ENCODE measurements around the gene OSCAR. TPM values are rescaled to one million over a fixed set of nuclear protein-coding genes. Genes with fewer than 3 reads are reported as not detected.

Gene OSCAR
- total RNA-seq, 1 donor from 2014 or later = 1.2 TPM

DNA sequence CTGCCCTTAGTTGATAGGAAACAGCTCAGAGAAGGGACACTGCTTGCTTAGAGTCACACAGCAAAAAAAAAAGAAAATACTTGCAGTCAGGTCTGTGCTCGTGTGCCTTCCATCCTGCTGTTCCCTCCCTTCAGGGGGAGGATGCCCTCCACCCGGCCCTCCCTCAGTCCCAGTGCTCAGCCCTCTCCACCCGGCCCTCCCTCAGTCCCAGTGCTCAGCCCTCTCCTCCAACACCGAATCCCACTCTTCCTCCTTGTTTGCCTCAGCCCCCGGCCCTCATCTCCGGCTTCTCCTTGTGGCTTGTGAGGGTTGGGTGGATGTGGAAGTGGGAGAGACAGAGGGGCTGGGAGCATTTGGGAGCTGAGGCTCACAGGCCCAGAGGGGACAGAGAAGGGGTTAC lies 9.0 kb upstream of the OSCAR start:
- intact Hi-C loops (cut with DNase I) = no loop called here
- DNase-seq (ENCODE audit: extremely low spot score in 2 of 2) = no peak
- Histone ChIP-seq H3K4me1 (peaks cover 10% of the 10 kb centered on the region), H3K27me3 (no peaks in the 10 kb centered on the region), H3K27ac (no peak overlapping the region), H3K36me3 (peaks cover 0 to 42% of the 10 kb centered on the region in 2 donors), H3K4me3 (no peak overlapping the region), H3K9me3 (no peaks in the 10 kb centered on the region)
- TF ChIP-seq, protein P1, sequence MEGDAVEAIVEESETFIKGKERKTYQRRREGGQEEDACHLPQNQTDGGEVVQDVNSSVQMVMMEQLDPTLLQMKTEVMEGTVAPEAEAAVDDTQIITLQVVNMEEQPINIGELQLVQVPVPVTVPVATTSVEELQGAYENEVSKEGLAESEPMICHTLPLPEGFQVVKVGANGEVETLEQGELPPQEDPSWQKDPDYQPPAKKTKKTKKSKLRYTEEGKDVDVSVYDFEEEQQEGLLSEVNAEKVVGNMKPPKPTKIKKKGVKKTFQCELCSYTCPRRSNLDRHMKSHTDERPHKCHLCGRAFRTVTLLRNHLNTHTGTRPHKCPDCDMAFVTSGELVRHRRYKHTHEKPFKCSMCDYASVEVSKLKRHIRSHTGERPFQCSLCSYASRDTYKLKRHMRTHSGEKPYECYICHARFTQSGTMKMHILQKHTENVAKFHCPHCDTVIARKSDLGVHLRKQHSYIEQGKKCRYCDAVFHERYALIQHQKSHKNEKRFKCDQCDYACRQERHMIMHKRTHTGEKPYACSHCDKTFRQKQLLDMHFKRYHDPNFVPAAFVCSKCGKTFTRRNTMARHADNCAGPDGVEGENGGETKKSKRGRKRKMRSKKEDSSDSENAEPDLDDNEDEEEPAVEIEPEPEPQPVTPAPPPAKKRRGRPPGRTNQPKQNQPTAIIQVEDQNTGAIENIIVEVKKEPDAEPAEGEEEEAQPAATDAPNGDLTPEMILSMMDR (IDR thresholded peaks at IDR 0.05) = no peak
- TF ChIP-seq POLR2AphosphoS5 (IDR thresholded peaks at IDR 0.05; ENCODE audit: insufficient read depth in 1 of 2, low read depth in 1 of 2) (no peak), POLR2A (IDR thresholded peaks at IDR 0.05) (no peak)

DNA sequence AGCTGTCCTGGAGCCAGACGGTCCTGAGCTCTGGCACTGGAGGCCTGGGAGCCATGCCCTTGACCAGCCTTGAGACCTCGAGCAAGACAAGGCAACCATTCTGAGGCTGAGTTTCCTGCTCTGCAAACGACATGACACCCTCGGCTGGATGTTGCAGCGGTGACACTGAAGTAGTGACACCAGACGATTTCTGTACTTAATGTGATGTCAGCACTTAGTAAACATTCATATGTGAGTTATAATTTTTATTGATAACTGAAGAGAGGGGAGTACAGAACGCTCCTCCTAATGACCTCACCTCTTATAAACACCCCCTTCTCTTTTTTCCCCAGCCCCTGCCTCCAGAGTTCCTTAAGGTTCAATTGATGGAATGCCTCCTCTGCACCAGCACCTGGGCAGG lies 7.9 kb upstream of the OSCAR start:
- H3K4me3 ChIP-seq = no peak overlapping the region
- intact Hi-C loops (cut with DNase I) = no loop called here
- DNase-seq (ENCODE audit: extremely low spot score in 2 of 2) = no peak
- no peak overlapping the region for H3K27ac ChIP-seq
- no peaks in the 10 kb centered on the region for H3K27me3 ChIP-seq
- peaks cover 0 to 42% of the 10 kb centered on the region in 2 donors for H3K36me3 ChIP-seq
- no peaks in the 10 kb centered on the region for H3K9me3 ChIP-seq
- TF ChIP-seq POLR2AphosphoS5 (IDR thresholded peaks at IDR 0.05; ENCODE audit: insufficient read depth in 1 of 2, low read depth in 1 of 2) = no peak
- no peak for TF ChIP-seq POLR2A (IDR thresholded peaks at IDR 0.05)
- TF ChIP-seq, protein P1 (IDR thresholded peaks at IDR 0.05) = no peak
- peaks cover 10% of the 10 kb centered on the region for H3K4me1 ChIP-seq

DNA sequence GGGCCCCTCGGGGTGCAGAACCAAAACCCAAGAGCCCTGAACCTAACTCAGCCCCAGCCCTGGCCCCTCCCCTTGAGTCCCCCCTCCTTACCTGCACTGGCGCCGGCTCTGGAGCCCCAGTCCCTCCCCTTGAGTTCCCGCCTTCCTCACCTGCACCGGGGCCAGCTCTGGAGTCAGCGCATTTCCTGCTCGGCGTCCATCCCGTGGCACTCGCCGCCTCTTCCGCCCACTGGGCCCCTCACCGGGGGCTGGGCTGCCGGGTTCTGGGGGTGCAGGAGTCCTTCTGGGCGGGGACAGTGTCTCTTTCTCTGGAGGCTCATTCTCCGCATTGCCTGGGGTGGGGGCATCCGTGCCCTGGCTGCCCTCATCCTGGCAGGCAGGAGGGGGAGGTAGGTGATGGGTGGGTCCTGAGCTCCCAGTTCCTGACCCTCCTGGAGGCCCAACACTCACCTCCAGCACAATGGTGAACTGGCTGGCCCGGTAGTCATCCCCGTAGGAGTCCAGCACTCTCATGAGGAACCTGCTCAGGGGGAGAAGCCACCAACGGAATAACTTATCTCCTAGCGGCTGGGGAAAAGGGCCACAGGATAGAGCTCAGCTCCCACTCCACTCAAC lies 7.4 kb upstream of the OSCAR start:
- Histone ChIP-seq H3K27ac (no peak overlapping the region), H3K4me1 (peaks cover 15% of the 10 kb centered on the region), H3K36me3 (peaks cover 0 to 42% of the 10 kb centered on the region in 2 donors), H3K9me3 (no peaks in the 10 kb centered on the region), H3K4me3 (no peak overlapping the region), H3K27me3 (no peaks in the 10 kb centered on the region)
- TF ChIP-seq POLR2AphosphoS5 (IDR thresholded peaks at IDR 0.05; ENCODE audit: insufficient read depth in 1 of 2, low read depth in 1 of 2) (no peak), POLR2A (IDR thresholded peaks at IDR 0.05) (no peak)
- TF ChIP-seq, protein P1 (IDR thresholded peaks at IDR 0.05) = no peak
- intact Hi-C loops (cut with DNase I) = no loop called here
- no peak for DNase-seq (ENCODE audit: extremely low spot score in 2 of 2)

DNA sequence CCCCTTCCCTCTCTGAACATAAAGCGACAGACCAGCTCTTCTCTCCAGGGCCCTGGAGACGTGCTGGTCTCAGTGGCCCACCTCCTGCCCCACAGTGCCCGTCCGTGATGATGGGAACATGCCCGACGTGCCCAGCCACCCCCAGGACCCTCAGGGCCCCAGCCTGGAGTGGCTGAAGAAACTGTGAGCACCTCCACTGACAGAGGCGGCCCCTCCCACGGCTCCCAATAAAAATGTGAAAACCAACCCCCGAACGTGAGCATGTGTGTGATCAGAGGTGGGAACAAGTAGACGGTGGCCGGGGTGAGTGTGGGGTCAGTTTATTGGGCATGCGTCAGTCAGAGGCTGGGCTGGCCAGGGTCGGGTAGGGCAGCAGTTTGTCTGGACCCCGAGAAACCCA lies 6.1 kb upstream of the OSCAR start:
- Histone ChIP-seq H3K9me3 (no peaks in the 10 kb centered on the region), H3K4me3 (no peak overlapping the region), H3K36me3 (peaks cover 0 to 42% of the 10 kb centered on the region in 2 donors), H3K27ac (no peak overlapping the region), H3K4me1 (peaks cover 20% of the 10 kb centered on the region), H3K27me3 (no peaks in the 10 kb centered on the region)
- DNase-seq (ENCODE audit: extremely low spot score in 2 of 2) = no peak
- intact Hi-C loops (cut with DNase I) = no loop called here
- TF ChIP-seq, protein P1 (IDR thresholded peaks at IDR 0.05) = no peak
- TF ChIP-seq POLR2AphosphoS5 (IDR thresholded peaks at IDR 0.05; ENCODE audit: insufficient read depth in 1 of 2, low read depth in 1 of 2) (no peak), POLR2A (IDR thresholded peaks at IDR 0.05) (no peak)

DNA sequence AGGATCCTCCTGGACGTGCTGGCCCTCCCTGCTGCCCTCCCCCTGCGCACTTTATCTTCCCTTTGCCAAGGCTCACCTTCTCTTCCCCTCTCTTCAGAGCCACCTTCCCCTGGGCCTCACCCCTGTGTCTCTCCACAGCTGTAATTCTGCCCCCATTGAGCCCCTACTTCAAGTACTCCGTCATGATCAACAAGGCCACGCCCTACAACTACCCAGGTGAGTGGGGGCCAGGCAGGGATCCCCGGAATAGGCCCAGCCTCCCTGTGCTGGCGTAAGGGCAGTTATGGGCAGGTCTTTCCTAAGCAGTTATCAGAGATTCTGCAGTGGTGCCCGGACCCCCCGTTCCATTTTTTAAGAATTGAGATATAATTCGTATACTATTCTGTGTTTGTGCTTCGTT lies 5.2 kb upstream of the OSCAR start:
- Histone ChIP-seq H3K27ac (no peak overlapping the region), H3K36me3 (peaks cover 0 to 42% of the 10 kb centered on the region in 2 donors), H3K4me3 (no peak overlapping the region), H3K9me3 (no peaks in the 10 kb centered on the region), H3K4me1 (peaks cover 20% of the 10 kb centered on the region), H3K27me3 (no peaks in the 10 kb centered on the region)
- DNase-seq (ENCODE audit: extremely low spot score in 2 of 2) = no peak
- TF ChIP-seq POLR2A (IDR thresholded peaks at IDR 0.05) = no peak
- TF ChIP-seq, protein P1 (IDR thresholded peaks at IDR 0.05) = no peak
- no peak for TF ChIP-seq POLR2AphosphoS5 (IDR thresholded peaks at IDR 0.05; ENCODE audit: insufficient read depth in 1 of 2, low read depth in 1 of 2)
- intact Hi-C loops (cut with DNase I) = no loop called here
